Calu3 (cell line): ENCODE data around the gene ABHD17C. TPM values are rescaled to one million over a fixed set of nuclear protein-coding genes. Genes with fewer than 3 reads are reported as not detected.

Experiments
- BruUV-seq: library from RNA; stranded (reverse); fragments of 400-500 nt; replicated peaks from 2 replicates; lab custom pipeline; 2021; lab: Mats Ljungman, UMichigan
- CTCF ChIA-PET: fragments of 300-600 bp; sonication (Branson Sonifier 250); formaldehyde crosslinking; loops from one replicate; lab custom pipeline; 2022; ENCODE audit warnings: antibody characterized with exemption; lab: Charles Lee
- DNase-seq: peaks from one replicate; pipeline ENCODE4 v3.0.0; 2022
- H3K27ac Mint-ChIP-seq: one replicate; pipeline ENCODE4 v1.8.0; 2022; ENCODE audit warnings: mixed read lengths; ENCODE audit not compliant: unreplicated experiment
- H3K27me3 Mint-ChIP-seq: one replicate; pipeline ENCODE4 v1.8.0; 2022; ENCODE audit warnings: mixed read lengths; ENCODE audit not compliant: unreplicated experiment
- H3K36me3 Mint-ChIP-seq: one replicate; pipeline ENCODE4 v1.8.0; 2022; ENCODE audit warnings: mild to moderate bottlenecking, moderate library complexity, mixed read lengths; ENCODE audit not compliant: insufficient read depth, unreplicated experiment
- H3K4me1 Mint-ChIP-seq: one replicate; pipeline ENCODE4 v1.8.0; 2022; ENCODE audit warnings: mild to moderate bottlenecking, low read depth, mixed read lengths; ENCODE audit not compliant: unreplicated experiment
- H3K4me3 Mint-ChIP-seq: one replicate; pipeline ENCODE4 v1.8.0; 2022; ENCODE audit warnings: mild to moderate bottlenecking, low read depth, moderate library complexity, mixed read lengths; ENCODE audit not compliant: unreplicated experiment
- H3K9me3 Mint-ChIP-seq: one replicate; pipeline ENCODE4 v1.8.0; 2022; ENCODE audit warnings: low read depth, mixed read lengths; ENCODE audit not compliant: unreplicated experiment
- intact Hi-C: fragments of 100-400 bp; cut with micrococcal nuclease; formaldehyde crosslinking; loops from one replicate; pipeline ENCODE4 v1.10.0; 2022; ENCODE audit not compliant: unreplicated experiment
- total RNA-seq: library from RNA; stranded (reverse); gene quantifications from 2 replicates; pipeline ENCODE4 v1.2.3, GENCODE V29; 2022
- TF ChIP-seq, protein P1 (sequence below): fragments of 200-600 bp; IDR thresholded peaks from one replicate; pipeline ENCODE4 v1.8.0; 2022; ENCODE audit warnings: antibody characterized with exemption; ENCODE audit not compliant: unreplicated experiment

The ABHD17C gene
- total RNA-seq, 1 experiment from 2014 or later, result 69.7 TPM

DNA sequence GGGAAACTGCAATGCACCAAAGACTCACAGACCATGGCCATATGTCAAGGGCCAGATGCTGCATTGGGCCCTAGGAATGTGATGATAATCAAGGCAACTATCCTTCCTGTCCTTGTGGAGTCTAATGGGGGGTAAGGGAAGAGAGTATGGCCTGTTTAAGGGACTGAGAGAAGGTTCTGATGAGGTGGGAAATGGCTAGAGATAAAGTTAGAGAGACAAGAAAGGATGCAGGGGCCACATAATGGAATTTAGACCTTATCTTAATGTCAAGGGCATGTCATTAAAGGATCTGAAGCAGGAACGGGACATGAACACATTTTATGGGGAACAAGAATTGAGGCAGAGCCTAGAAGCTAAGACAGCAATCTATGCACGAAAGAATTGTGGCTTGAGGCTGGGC is 30.0 kb upstream of the ABHD17C start:
- no peak overlapping the region for H3K27ac Mint-ChIP-seq
- no TSS peak for BruUV-seq
- TF ChIP-seq, protein P1, sequence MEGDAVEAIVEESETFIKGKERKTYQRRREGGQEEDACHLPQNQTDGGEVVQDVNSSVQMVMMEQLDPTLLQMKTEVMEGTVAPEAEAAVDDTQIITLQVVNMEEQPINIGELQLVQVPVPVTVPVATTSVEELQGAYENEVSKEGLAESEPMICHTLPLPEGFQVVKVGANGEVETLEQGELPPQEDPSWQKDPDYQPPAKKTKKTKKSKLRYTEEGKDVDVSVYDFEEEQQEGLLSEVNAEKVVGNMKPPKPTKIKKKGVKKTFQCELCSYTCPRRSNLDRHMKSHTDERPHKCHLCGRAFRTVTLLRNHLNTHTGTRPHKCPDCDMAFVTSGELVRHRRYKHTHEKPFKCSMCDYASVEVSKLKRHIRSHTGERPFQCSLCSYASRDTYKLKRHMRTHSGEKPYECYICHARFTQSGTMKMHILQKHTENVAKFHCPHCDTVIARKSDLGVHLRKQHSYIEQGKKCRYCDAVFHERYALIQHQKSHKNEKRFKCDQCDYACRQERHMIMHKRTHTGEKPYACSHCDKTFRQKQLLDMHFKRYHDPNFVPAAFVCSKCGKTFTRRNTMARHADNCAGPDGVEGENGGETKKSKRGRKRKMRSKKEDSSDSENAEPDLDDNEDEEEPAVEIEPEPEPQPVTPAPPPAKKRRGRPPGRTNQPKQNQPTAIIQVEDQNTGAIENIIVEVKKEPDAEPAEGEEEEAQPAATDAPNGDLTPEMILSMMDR, result no peak
- peaks cover 53% of the 10 kb centered on the region for H3K4me1 Mint-ChIP-seq
- DNase-seq, result no peak
- H3K4me3 Mint-ChIP-seq, result no peak overlapping the region
- no peaks in the 10 kb centered on the region for H3K36me3 Mint-ChIP-seq
- intact Hi-C loops, result no loop called here
- H3K9me3 Mint-ChIP-seq, result no peaks in the 10 kb centered on the region
- H3K27me3 Mint-ChIP-seq, result no peaks in the 10 kb centered on the region
- CTCF ChIA-PET, result no interaction called here

DNA sequence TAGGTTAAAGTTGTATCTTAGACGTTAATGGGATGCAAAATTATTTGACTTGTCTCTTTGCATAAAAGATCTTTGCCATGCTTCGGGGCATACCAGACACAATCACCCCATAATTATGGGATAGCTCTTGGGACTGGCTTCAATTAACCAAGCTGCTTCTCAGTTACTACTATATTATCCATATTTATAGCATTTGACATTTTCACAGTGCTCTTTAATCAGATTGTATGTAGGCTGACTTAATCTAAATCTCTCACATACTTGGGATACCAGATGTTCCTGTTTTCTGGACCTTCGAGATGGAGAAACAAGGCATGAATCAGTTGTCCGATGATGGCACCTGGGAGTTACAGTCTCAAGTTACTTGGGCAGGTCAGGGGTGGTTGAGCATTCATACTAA is 27.2 kb upstream of the ABHD17C start:
- intact Hi-C loops, result no loop called here
- no peak for DNase-seq
- no peak overlapping the region for H3K4me3 Mint-ChIP-seq
- BruUV-seq, result no TSS peak
- TF ChIP-seq, protein P1, result no peak
- H3K9me3 Mint-ChIP-seq, result no peaks in the 10 kb centered on the region
- no peaks in the 10 kb centered on the region for H3K27me3 Mint-ChIP-seq
- H3K27ac Mint-ChIP-seq, result no peak overlapping the region
- H3K36me3 Mint-ChIP-seq, result no peaks in the 10 kb centered on the region
- CTCF ChIA-PET, result no interaction called here
- H3K4me1 Mint-ChIP-seq, result peaks cover 37% of the 10 kb centered on the region

DNA sequence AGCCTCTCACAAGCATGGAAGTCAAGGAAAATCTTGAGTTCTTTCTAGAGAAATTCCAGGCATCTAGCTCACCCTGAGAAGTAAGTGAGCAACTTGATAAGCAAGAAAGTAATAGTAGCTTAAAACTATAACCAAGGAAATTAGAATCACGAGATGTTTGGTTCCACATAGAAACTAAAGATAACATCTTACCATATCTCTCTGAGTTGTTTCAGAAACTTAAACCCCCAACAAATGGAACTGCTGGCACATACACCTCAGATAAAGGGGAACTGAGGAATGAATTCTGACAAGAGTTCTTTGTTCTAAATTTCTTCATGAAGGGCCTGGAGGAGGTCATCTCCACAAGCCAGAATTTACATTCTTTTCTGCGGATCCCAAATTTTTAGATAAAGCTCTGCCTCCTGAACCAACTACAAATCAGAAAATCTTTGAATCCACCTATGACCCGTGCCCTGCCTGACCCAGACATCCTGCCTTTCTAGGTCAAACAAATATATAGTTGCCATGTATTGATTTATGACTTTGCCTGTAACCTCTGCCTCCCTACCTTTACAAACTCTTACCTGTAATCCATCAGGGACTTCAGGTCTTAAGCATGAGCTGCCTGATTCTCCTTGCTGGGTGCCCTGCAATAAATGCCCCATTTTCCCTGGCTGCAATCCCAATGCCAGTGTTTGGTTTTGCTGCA is 26.4 kb upstream of the ABHD17C start:
- Mint-ChIP-seq H3K36me3 (no peaks in the 10 kb centered on the region), H3K9me3 (no peaks in the 10 kb centered on the region), H3K4me1 (peaks cover 33% of the 10 kb centered on the region), H3K4me3 (no peak overlapping the region), H3K27me3 (no peaks in the 10 kb centered on the region), H3K27ac (no peak overlapping the region)
- CTCF ChIA-PET, result interaction anchor here (1.7 kb wide), 1 partner anchor 8 kb away, joined by 6 read pairs; no protein-coding TSS in a partner anchor
- intact Hi-C loops, result no loop called here
- no peak for DNase-seq
- TF ChIP-seq, protein P1, result no peak
- no TSS peak for BruUV-seq

DNA sequence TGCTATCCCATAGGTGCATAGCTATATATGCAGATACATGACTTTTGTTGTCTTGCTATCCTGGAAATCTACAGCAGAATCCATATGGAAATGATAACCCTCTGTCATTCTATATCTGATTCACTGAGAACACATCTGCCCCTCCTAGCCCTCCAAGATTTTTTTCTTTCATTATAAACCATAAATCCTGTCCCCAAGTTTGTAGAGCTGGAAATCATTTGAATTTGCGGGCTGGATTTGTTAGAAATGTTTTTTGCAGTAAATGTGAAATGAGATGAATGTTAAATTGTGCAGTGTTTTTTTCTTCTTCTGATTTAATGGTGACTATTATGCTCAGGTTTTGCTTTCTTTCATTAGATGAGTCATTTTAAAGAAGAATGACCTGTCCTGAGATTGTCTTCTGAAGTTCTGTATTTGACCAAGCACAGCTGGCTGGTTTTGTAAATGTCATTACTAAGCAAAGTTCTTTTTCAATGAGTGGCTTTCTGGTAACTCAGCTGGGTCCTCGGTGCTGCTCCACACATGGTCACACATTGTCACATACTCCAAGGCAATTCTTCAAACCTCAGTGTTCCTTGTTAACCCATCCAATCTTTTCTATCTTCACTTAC is 25.3 kb upstream of the ABHD17C start:
- CTCF ChIA-PET, result interaction anchor here (0.6 to 1.7 kb wide), 2 partner anchors 9 kb away, joined by 5 to 6 read pairs; no protein-coding TSS in a partner anchor
- no peak overlapping the region for H3K27ac Mint-ChIP-seq
- TF ChIP-seq, protein P1, result no peak
- H3K27me3 Mint-ChIP-seq, result no peaks in the 10 kb centered on the region
- peaks cover 29% of the 10 kb centered on the region for H3K4me1 Mint-ChIP-seq
- intact Hi-C loops, result no loop called here
- H3K4me3 Mint-ChIP-seq, result no peak overlapping the region
- no peaks in the 10 kb centered on the region for H3K9me3 Mint-ChIP-seq
- DNase-seq, result no peak
- H3K36me3 Mint-ChIP-seq, result no peaks in the 10 kb centered on the region
- no TSS peak for BruUV-seq
